GM19467 (cell line): ENCODE data around the gene ABCA5.
A peak's percentile ranks its signal among the peaks of the same experiment; 100 is the strongest.

Experiments
- ATAC-seq: cut with Tn5 transposase; IDR thresholded peaks from one replicate; pipeline ENCODE4 v1.9.1; 2021; ENCODE audit warnings: mild to moderate bottlenecking, moderate library complexity; ENCODE audit not compliant: unreplicated experiment

ABCA5 gene, protein sequence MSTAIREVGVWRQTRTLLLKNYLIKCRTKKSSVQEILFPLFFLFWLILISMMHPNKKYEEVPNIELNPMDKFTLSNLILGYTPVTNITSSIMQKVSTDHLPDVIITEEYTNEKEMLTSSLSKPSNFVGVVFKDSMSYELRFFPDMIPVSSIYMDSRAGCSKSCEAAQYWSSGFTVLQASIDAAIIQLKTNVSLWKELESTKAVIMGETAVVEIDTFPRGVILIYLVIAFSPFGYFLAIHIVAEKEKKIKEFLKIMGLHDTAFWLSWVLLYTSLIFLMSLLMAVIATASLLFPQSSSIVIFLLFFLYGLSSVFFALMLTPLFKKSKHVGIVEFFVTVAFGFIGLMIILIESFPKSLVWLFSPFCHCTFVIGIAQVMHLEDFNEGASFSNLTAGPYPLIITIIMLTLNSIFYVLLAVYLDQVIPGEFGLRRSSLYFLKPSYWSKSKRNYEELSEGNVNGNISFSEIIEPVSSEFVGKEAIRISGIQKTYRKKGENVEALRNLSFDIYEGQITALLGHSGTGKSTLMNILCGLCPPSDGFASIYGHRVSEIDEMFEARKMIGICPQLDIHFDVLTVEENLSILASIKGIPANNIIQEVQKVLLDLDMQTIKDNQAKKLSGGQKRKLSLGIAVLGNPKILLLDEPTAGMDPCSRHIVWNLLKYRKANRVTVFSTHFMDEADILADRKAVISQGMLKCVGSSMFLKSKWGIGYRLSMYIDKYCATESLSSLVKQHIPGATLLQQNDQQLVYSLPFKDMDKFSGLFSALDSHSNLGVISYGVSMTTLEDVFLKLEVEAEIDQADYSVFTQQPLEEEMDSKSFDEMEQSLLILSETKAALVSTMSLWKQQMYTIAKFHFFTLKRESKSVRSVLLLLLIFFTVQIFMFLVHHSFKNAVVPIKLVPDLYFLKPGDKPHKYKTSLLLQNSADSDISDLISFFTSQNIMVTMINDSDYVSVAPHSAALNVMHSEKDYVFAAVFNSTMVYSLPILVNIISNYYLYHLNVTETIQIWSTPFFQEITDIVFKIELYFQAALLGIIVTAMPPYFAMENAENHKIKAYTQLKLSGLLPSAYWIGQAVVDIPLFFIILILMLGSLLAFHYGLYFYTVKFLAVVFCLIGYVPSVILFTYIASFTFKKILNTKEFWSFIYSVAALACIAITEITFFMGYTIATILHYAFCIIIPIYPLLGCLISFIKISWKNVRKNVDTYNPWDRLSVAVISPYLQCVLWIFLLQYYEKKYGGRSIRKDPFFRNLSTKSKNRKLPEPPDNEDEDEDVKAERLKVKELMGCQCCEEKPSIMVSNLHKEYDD (N-terminal part only)

DNA sequence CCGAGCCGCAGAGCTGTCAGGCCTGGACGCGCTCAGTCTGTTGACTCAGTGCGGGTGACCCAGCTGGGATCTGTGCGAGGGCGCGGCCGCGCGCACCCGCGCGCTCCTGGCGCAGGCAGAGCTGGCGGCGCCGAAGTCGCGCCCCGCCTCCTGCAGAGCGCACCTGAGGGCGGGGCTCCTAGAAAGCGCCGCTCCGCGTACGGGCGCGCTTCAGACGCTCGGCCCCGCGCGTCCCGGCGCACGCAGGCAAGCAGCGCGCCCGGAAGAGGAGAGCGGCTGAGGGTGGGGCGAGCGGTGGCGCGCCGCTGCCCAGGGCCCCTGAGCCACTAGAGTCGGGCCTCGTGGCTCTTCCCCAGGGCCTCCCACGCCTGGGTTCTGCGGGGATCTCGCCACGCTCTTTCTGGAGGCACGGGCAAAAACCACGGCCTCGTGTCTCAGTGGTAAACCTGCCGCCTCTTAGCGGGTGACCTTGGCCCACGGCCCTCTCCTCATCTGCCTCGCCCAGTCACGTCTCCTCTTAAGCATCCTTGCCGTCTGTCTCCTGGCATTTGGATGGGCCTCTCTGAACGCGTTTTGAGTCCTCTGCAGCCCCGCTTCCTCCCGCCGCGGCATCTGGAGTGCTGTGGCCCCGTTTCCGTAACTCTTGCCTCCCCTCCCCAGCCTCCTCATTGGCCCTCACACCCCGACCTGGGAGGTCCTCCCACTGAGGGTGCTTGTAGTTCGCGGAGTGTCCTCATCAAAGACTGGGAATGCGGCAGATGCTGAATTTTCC lies at the start of gene ABCA5:
ABCA5 (minus strand) TSS at position 74 of the 772 bp plus-strand sequence. CDS start 12,718 bp downstream, outside the sequence.
- peak; percentile 98 for ATAC-seq

DNA sequence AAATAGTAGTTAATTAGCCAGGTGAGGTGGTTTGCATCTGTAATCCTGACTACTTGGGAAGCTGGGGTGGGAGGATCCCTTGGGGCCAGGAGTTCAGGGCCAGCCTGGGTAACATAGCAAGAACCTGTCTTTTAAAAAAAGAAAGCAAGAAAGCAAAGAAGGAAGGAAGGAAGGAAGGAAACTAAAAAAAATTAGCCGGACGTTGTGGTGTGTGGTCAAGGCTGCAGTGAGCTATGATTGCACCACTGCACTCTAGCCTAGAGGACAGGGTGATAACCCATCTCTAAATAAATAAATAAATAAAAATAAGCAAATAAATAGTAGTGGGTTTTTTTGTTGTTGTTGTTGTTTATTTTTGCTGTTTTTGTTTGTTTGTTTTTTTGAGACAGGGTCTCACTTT lies 48.3 kb upstream of the ABCA5 start:
- ATAC-seq: no peak

DNA sequence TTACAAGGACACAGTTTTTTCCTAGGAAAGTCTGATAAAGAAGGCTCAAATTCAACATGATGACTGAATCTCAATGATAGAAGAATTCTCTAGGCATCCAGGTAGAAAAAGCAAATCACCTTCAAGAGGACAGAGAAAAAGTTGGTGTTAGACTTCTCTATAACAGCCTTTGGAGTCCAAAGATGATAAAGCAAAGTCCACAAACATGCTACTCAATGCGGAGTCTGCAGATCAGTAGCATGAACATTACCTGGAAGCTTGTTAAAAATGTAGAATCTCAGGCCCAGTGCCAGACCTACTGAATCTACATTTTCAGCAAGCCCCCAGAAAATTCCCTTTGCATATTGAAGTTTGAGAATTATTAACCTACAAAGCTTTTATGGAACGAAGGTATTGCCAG lies 46.1 kb upstream of the ABCA5 start:
- ATAC-seq: no peak

DNA sequence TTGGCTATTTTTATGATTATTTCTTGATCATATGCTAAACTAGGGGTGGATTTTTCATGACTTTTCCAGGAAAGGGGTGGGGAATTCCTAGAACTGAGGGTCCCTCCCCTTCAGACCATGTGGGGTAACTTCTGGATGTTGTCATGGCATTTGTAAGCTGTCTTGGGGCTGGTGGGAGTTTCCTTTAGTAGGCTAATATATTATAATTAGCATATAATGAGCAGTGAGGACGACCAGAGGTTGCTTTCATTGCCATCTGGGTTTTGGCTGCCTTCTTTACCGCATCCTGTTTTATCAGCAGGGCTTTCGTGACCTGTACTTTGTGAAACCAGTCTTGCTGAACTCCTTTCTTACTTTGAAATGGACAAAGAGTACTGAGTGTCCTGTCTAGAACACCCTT lies 40.4 kb upstream of the ABCA5 start:
- peak; percentile 92 for ATAC-seq

DNA sequence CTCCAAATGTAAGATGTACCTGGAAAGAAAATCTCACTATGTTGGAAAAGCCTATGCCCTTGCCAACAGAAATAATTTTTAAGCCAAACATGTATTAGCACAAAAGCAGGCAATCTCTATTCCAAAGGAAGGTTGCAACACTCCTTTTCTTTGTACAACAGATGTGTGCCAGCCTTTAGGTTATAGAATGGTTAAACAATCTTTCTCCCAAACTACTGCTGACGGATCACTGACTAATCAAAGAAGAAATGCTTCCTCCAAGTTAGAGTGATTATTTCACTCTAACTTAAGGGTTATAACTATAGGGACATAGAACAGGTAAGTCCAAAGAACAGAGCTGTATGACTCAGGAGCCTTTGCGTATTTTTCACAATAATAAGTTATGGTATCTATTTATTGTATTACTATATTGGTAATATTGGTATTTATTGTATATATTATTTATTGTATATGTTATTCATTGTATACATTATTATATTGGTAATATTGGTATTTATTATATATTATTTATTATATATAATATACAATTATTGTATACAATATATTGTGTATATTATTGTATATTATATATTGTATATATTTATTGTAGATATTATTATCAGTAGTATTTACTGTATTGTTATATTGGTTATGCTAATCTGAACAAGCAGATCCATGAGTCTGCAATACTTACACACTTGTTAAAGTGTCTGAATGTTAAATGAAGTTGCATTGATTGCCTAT lies 36.7 kb upstream of the ABCA5 start:
- no peak for ATAC-seq

DNA sequence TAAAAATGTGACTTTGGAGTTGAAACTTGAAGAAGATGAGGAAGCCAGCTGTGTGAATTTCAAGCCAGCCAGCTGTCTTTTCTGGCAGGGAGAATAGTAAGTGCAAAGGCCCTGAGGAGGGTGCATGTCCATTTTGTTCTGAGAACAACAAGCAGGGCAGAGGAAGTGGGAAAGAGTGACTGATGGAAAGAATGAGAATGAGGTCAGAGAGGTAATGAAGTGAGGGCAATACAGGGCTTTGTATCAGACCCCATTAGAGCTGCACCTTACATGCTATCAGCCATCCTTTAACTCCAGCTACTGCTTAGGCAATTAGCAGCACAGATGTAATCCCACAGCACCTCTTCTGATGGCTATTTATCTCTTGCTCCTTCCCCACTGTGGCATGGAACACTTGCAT lies 34.2 kb upstream of the ABCA5 start:
- ATAC-seq: no peak

DNA sequence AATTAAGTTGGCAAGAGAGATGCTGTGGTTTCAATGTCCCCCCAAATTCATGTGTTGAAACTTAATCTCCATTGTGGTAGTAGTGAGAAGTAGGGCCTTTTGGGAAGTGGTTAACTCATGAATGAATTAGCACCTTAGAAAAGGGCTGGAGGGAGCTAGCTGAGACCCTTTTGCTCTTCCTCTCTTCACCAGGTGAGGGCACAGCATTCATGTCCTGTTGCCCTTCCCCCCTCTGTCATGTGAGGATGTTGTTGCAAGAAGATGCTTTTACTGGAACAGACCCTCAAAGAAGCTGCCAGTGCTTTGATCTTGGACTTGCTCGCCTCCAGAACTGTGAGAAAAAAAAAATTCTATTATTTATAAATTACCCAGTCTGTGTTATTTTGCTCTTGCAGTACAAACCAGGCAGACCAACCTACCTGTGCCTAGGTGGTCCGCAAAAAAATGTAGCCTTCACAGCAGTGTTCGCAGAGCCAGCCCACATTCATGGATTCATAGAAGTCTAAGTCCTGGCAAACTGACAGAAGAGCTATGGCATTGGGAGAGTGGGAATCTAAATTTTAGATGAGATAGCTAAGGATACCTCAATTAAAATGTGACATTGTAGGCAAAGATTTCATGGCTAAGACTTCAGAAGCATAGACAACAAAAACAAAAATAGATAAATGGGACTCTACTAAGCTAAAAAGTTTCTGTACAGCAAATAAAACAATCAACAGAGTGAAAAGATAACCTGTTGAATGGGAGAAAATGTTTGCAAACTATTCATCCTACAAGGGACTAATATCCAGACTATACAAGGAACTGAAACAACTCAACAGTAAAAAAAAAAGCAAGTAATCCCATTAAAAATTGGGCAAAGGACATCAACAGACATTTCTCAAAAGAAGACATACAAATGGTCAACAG lies 32.0 kb upstream of the ABCA5 start:
- no peak for ATAC-seq

DNA sequence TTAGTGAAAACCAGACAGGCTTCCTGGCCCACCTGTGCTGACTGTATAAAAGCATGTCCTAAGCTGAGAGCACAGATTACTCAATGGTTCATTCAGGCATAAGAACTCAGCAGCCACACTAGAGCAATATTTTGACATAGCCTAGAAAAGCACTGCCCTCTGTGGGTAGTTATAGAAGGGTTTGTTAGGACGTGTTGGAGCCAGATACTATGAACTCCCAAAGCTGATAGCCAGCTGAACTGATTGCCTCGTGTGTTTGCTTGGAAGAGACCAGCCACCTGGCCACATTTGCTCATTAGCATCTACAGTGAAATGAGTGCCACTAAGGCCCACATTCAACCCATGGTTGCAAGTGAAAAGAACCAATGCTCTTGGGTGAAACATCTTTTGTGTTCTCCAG lies 30.8 kb upstream of the ABCA5 start:
- no peak for ATAC-seq

DNA sequence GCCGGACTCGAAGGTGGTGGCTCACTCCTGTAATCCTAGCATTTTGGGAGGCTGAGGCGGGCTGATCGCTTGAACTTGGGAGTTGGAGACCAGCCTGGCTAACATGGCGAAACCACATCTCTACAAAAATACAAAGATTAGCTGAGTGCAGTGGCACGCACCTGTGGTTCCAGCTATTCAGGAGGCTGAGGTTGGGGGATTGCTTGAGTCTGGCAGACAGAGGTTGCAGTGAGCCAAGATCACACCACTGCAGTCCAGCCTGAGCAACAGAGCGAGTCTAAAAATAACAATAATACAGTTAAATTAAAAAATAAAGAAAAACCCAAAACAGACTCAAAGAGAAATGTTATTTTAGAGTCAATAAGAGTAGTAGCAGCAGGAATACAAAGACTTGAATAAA lies 29.7 kb upstream of the ABCA5 start:
- no peak for ATAC-seq

DNA sequence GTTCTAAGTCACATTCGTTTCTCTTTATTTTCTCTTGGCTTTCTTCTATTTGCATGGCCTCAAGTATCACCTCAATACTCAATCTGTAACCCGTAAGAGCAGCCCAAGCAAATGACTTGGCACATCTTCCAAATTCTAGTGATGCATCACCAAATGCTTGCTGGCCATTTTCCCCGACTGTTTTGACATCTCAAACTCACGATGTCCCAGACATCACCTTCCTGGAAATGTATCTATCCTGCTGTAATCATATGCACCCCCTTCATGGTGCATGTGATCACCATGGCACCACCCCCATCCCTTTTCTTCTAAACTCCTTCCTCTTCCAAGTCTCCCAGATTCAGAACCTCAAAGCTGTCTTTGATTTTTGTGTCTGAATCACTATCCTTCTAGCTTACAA lies 24.0 kb upstream of the ABCA5 start:
- ATAC-seq: no peak

DNA sequence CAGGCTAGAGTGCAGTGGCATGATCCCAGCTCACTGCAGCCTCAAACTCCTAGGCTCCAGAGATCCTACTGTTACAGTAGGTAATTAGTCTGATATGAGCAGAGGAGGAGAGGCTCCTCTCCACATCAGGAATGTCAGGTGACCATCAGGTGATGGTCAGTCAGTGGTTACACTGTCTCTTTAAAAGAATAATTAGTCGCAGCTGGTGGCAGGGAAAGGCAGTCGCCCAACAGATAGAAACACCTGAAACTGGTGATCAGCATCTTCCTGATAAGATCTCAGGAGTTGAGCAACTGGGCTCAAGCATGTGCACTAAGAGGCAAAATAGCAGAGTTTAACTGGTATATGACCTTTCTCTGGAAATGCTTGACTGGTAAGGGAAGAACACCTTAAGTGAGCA lies 21.5 kb upstream of the ABCA5 start:
- no peak for ATAC-seq

DNA sequence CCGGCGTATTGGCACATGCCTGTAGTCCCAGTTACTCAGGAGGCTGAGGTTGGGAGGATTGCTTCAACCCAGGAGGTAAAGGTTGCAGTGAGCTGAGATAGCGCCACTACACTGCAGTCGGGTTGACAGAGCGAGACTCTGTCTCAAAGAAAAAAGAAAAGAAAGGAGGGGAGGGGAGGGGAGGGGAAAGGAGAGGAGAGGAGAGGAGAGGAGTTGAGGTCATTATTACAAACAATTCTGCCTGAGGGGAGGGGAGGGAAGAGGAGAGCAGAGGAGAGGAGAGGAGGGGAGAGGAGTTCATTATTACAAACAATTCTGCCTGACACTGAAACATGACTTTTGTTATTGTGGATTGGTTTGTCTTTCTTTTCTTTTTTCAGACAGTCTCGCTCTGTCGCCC lies 19.8 kb upstream of the ABCA5 start:
- ATAC-seq: no peak

DNA sequence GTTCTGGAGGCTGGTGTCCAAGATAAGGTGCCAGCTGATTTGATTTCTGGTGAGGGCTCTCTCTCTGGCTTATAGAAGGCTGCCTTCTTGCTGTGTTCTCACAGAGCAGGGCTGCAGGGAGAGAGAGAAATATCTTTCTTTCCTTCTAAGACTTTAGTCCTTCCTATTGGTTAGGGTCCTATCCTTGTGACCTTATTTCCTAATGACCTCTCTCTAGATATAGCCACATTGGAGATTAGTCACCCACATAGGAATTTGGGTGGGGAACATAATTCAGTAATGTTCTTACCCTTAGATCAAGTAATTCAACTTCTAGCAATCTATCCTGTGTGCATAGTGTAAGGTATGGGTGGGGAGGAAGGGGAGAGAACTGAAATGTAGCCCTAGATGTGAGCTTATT lies 18.0 kb upstream of the ABCA5 start:
- ATAC-seq: no peak

DNA sequence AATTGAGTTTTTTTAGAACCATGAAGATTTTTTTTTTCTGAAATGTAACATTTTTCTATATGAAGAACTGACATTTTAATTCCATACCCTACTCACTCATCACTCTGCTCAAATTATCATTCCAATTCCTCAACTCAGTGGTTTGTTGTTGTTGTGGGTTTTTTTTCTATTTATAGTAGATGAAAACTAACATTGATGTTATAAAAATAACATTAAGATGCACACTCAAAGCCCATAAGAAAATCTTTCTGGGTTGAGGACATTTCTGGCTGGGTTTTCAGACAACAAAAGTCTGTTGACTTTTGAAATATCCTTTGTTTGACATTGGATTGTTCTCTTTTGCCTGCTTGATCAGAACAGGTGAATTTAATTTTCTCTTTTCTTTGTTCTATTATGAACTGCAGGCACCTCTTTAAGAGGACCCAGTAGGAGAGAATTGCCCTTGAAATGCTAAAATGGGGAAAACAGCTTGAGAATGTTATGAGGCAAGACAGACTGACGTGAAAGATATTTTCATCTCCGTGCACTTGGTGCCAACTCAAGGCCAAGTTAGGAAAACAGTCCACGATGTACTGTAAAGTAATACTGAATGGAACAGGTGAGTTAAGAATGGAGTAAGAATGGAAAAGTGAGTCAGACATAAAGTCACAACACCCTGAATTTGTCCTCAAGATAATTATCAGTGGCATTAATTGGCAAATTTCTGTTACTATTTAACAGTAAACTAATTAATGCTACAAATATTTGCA lies 16.1 kb upstream of the ABCA5 start:
- no peak for ATAC-seq

DNA sequence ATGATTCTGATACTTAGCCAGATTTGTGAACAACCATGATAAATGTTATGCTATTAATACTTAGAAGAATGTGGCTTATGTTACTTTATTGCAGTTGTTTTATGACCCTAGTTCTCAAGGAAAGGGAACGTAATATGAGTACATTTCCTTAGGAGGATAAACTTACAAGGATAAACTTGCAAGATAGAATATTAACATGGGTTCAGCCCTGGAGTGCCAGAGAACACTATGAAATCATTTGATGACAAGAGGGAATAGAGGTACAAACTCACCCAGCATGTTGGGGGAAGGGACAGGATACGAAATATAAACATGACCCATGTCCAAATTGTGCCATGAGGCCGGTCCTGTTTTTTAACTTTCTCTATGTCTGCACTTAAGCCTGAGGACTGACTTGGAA lies 13.0 kb upstream of the ABCA5 start:
- no peak for ATAC-seq

DNA sequence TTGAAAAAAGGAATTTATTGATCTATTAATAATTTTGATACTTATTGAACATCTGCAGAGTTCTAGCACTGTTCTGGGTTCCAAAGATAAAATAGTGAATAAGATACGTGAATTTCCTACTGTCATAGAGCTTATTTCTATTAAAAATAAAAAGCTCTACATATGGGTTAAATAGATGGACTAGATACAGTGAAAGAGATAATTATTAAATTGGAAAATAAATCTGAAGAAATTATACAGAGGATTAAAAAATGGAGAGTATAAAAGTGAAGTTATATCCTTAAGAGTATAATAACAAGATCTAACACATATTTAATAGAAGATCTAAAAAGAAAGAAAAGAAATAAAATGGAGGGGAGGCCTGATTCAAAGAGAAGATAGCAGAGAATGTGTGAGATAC lies 10.1 kb upstream of the ABCA5 start:
- no peak for ATAC-seq

DNA sequence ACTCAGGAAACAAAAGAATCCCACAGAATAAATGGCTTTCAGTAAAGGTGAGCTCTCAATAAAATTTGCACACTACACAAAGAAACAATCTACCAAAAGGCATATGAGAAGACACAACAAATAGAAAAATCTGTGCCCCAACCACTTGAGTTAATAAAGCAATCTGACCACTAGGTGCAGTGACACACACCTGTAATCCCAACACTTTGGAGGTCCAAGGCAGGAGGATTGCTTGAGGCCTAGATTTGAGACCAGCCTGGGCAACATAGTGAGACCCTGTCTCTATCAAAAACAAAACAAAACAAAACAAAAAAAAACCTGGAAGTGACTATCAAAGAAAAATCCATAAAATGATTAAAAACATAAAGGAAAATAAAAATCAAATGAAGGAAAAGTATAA lies 9.6 kb upstream of the ABCA5 start:
- ATAC-seq: no peak

DNA sequence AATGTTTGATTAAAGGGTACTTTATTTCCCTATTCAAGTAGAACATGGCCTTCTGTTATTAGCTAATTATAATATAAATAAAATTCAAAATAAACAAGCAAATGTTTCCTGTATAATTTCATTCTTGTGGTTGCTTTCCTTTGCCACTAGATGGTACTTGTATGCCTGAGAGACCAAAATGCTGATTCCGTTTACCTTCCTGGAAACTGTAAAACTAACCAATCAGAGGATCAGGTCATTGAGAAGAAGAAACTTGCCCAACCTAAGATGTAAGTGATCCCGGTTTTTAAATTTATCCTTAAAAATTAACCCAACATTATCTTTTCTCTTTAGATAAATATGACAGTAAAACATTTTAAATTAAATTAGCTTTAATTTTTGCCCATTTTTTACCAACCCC lies 8.1 kb upstream of the ABCA5 start:
- ATAC-seq: no peak
